HG02678 (cell line): ENCODE measurements around the gene TMCC1.
"Not testable (repeated sequence)": the region's sequence is repeated elsewhere in the genome, so short reads cannot be mapped to it uniquely, and the experiment has no call there.

Experiments used
- ATAC-seq: cut with Tn5 transposase; IDR thresholded peaks from one replicate; pipeline ENCODE4 v1.9.1; 2021; ENCODE audit warnings: mild to moderate bottlenecking, moderate library complexity; ENCODE audit not compliant: unreplicated experiment

Gene TMCC1

GRCh38 chr3:129689036-129689435, 204.5 kb downstream of the TMCC1 start:
- no peak for ATAC-seq

- ATAC-seq, result no peak
These were observed 205.1 kb downstream of the TMCC1 start for GRCh38 chr3:129688271-129688895.

- ATAC-seq, result no peak
These were observed 205.9 kb downstream of the TMCC1 start for GRCh38 chr3:129687586-129688125.

- ATAC-seq, result no peak
These were observed 206.6 kb downstream of the TMCC1 start for GRCh38 chr3:129686941-129687340.

GRCh38 chr3:129684270-129684669, 209.2 kb downstream of the TMCC1 start:
- no peak for ATAC-seq

GRCh38 chr3:129683201-129683600, 210.3 kb downstream of the TMCC1 start:
- ATAC-seq, result no peak

GRCh38 chr3:129676985-129677384, 216.5 kb downstream of the TMCC1 start:
- ATAC-seq, result no peak

- not testable (repeated sequence) for ATAC-seq
These were observed 218.8 kb downstream of the TMCC1 start for GRCh38 chr3:129674798-129675123.

GRCh38 chr3:129673897-129674797, 219.4 kb downstream of the TMCC1 start:
- ATAC-seq, result no peak

GRCh38 chr3:129673012-129673411, 220.5 kb downstream of the TMCC1 start:
- no peak for ATAC-seq

GRCh38 chr3:129672412-129672811, 221.1 kb downstream of the TMCC1 start:
- no peak for ATAC-seq

- no peak for ATAC-seq
These were observed 228.3 kb downstream of the TMCC1 start for GRCh38 chr3:129665024-129665768.

GRCh38 chr3:129663930-129664646, 229.4 kb downstream of the TMCC1 start:
- no peak for ATAC-seq

- no peak for ATAC-seq
These were observed 230.5 kb downstream of the TMCC1 start for GRCh38 chr3:129663045-129663446.

- ATAC-seq, result no peak
These were observed 231.3 kb downstream of the TMCC1 start for GRCh38 chr3:129662191-129662608.

- no peak for ATAC-seq
These were observed 231.7 kb downstream of the TMCC1 start for GRCh38 chr3:129661766-129662165.

- no peak for ATAC-seq
These were observed 235.2 kb downstream of the TMCC1 start for GRCh38 chr3:129658110-129658843.

- ATAC-seq, result no peak
These were observed 236.1 kb downstream of the TMCC1 start for GRCh38 chr3:129657261-129658046.

- no peak for ATAC-seq
These were observed 236.8 kb downstream of the TMCC1 start for GRCh38 chr3:129656659-129657247.
